Measurements from ENCODE around the gene CLDN4. TPM values are rescaled to one million over a fixed set of nuclear protein-coding genes. Genes with fewer than 3 reads are reported as not detected.
A peak's percentile ranks its signal among the peaks of the same experiment; 100 is the strongest.
"Not testable (repeated sequence)": the region's sequence is repeated elsewhere in the genome, so short reads cannot be mapped to it uniquely, and the experiment has no call there.

CLDN4 gene
- 0.11 and 0.17 TPM in 2 replicates for total RNA-seq (2021)
- percentile 20 among the genes with signal in this experiment for Bru-seq, nascent RNA
- percentile 25 among the genes with signal in this experiment for BruChase-seq, experiment 1, labeled RNA remaining after a 2-hour chase
- BruChase-seq, experiment 2, labeled RNA remaining after a 6-hour chase, result percentile 29 among the genes with signal in this experiment
- long read RNA-seq, partial matches to known transcripts, result 0 of 1 reads
- long read RNA-seq, other reads (novel, unspliced or antisense), result 0 of 1 reads

GRCh38 chr7:73830681-73831583 lies at the start of gene CLDN4:
CLDN4 (plus strand) TSS chr7:73830996; CDS start chr7:73831202, 206 bp downstream.
- H3K27ac ChIP-seq (ENCODE audit: low read depth, low read length, poor library complexity, severe bottlenecking), result no peak within 1 kb of the TSS
- no peaks in the 10 kb centered on the region for H3K9me3 ChIP-seq (ENCODE audit: low read depth, low read length, poor library complexity, severe bottlenecking)
- H3K27me3 ChIP-seq (replicated peaks; ENCODE audit: insufficient read depth, low read depth, low read length, poor library complexity), result no peaks in the 10 kb centered on the region
- no peaks in the 10 kb centered on the region for H3K4me1 ChIP-seq (ENCODE audit: insufficient read depth, low read length, poor library complexity, severe bottlenecking)
- no peaks in the 10 kb centered on the region for H3K36me3 ChIP-seq (ENCODE audit: insufficient read depth, low read length, poor library complexity, severe bottlenecking)
- ChIA-PET POLR2A (ENCODE audit: low non-redundant PET) (no interaction called here), CTCF (no interaction called here)
- no peak within 1 kb of the TSS for H3K4me3 ChIP-seq (ENCODE audit: low read depth, low read length, poor library complexity, severe bottlenecking)
- no peak for DNase-seq (ENCODE audit: low spot score)
- TF ChIP-seq, protein P1, sequence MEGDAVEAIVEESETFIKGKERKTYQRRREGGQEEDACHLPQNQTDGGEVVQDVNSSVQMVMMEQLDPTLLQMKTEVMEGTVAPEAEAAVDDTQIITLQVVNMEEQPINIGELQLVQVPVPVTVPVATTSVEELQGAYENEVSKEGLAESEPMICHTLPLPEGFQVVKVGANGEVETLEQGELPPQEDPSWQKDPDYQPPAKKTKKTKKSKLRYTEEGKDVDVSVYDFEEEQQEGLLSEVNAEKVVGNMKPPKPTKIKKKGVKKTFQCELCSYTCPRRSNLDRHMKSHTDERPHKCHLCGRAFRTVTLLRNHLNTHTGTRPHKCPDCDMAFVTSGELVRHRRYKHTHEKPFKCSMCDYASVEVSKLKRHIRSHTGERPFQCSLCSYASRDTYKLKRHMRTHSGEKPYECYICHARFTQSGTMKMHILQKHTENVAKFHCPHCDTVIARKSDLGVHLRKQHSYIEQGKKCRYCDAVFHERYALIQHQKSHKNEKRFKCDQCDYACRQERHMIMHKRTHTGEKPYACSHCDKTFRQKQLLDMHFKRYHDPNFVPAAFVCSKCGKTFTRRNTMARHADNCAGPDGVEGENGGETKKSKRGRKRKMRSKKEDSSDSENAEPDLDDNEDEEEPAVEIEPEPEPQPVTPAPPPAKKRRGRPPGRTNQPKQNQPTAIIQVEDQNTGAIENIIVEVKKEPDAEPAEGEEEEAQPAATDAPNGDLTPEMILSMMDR (conservative IDR thresholded peaks at IDR 0.05; ENCODE audit: low read depth, low read length), result no peak
- TF ChIP-seq EZH2 (IDR thresholded peaks at IDR 0.05; ENCODE audit: borderline replicate concordance, low read depth, low read length, poor library complexity, severe bottlenecking), result no peak
- intact Hi-C loops (cut with micrococcal nuclease; ENCODE audit: unreplicated experiment), result no loop called here
- BruUV-seq (replicated peaks), result no TSS peak

- Histone ChIP-seq H3K4me1 (ENCODE audit: insufficient read depth, low read length, poor library complexity, severe bottlenecking) (no peaks in the 10 kb centered on the region), H3K4me3 (ENCODE audit: low read depth, low read length, poor library complexity, severe bottlenecking) (no peak overlapping the region), H3K36me3 (ENCODE audit: insufficient read depth, low read length, poor library complexity, severe bottlenecking) (no peaks in the 10 kb centered on the region), H3K27ac (ENCODE audit: low read depth, low read length, poor library complexity, severe bottlenecking) (no peak overlapping the region), H3K9me3 (ENCODE audit: low read depth, low read length, poor library complexity, severe bottlenecking) (no peaks in the 10 kb centered on the region), H3K27me3 (replicated peaks; ENCODE audit: insufficient read depth, low read depth, low read length, poor library complexity) (no peaks in the 10 kb centered on the region)
- POLR2A ChIA-PET (ENCODE audit: low non-redundant PET), result interaction anchor here (0.7 kb wide), 1 partner anchor 624 kb away, joined by 4 read pairs; no protein-coding TSS in a partner anchor
- DNase-seq (ENCODE audit: low spot score), result no peak
- no TSS peak for BruUV-seq (replicated peaks)
- intact Hi-C loops (cut with micrococcal nuclease; ENCODE audit: unreplicated experiment), result no loop called here
- TF ChIP-seq EZH2 (IDR thresholded peaks at IDR 0.05; ENCODE audit: borderline replicate concordance, low read depth, low read length, poor library complexity, severe bottlenecking), result no peak
- TF ChIP-seq, protein P1 (conservative IDR thresholded peaks at IDR 0.05; ENCODE audit: low read depth, low read length), result no peak
- CTCF ChIA-PET, result no interaction called here
Observed at GRCh38 chr7:73786588-73786987, 44.2 kb upstream of the CLDN4 start.

DNA sequence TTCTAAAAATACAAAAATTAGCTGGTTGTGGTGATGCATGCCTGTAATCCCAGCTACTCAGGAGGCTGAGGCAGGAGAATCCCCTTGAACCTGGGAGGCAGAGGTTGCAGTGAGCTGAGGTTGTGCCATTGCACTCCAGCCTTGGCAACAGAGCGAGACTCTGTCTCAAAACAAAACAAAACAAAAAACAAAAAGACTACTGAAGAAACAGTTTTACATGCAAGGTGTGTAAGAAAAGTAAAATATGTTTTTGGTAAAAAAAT lies 43.1 kb upstream of the CLDN4 start:
- H3K9me3 ChIP-seq (ENCODE audit: low read depth, low read length, poor library complexity, severe bottlenecking); intact Hi-C loops (cut with micrococcal nuclease; ENCODE audit: unreplicated experiment); H3K4me1 ChIP-seq (ENCODE audit: insufficient read depth, low read length, poor library complexity, severe bottlenecking); BruUV-seq (replicated peaks); CTCF ChIA-PET; H3K4me3 ChIP-seq (ENCODE audit: low read depth, low read length, poor library complexity, severe bottlenecking); H3K27ac ChIP-seq (ENCODE audit: low read depth, low read length, poor library complexity, severe bottlenecking); H3K36me3 ChIP-seq (ENCODE audit: insufficient read depth, low read length, poor library complexity, severe bottlenecking); POLR2A ChIA-PET (ENCODE audit: low non-redundant PET); H3K27me3 ChIP-seq (replicated peaks; ENCODE audit: insufficient read depth, low read depth, low read length, poor library complexity); DNase-seq (ENCODE audit: low spot score): not testable (repeated sequence)

All from A673 (cell line).